ENCODE data around the gene CORO7.

Gene CORO7

GRCh38 chr16:4386951-4387565 is 29.3 kb downstream of the CORO7 start:
- no peak for TF ChIP-seq ZNF274 (IDR thresholded peaks at IDR 0.05; ENCODE audit: low read depth, low read length)
- H3K4me3 ChIP-seq (ENCODE audit: low read length) = no peak overlapping the region

DNA sequence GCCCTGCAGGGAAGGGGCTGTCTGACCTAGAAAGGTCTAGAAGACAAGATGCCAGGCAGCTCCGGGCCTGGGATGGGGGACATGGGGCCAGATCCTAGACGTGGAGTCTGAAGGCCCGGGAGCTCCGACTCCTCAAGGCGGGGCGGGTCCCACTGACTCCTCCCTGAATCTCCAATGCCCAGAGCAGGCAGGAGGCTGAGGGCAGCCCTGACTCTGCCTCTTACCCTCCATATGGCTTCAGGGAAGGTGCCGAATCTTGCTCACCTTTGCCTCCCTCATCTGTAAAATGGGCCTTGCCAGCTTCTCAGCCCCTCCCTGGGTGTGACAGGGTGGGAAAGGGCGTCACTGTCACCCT is 30.0 kb downstream of the CORO7 start:
- TF ChIP-seq ZNF274 (IDR thresholded peaks at IDR 0.05; ENCODE audit: low read depth, low read length) = no peak
- no peak overlapping the region for H3K4me3 ChIP-seq (ENCODE audit: low read length)

GRCh38 chr16:4385789-4386450 is 30.5 kb downstream of the CORO7 start:
- H3K4me3 ChIP-seq (ENCODE audit: low read length) = no peak overlapping the region
- TF ChIP-seq ZNF274 (IDR thresholded peaks at IDR 0.05; ENCODE audit: low read depth, low read length) = no peak

DNA sequence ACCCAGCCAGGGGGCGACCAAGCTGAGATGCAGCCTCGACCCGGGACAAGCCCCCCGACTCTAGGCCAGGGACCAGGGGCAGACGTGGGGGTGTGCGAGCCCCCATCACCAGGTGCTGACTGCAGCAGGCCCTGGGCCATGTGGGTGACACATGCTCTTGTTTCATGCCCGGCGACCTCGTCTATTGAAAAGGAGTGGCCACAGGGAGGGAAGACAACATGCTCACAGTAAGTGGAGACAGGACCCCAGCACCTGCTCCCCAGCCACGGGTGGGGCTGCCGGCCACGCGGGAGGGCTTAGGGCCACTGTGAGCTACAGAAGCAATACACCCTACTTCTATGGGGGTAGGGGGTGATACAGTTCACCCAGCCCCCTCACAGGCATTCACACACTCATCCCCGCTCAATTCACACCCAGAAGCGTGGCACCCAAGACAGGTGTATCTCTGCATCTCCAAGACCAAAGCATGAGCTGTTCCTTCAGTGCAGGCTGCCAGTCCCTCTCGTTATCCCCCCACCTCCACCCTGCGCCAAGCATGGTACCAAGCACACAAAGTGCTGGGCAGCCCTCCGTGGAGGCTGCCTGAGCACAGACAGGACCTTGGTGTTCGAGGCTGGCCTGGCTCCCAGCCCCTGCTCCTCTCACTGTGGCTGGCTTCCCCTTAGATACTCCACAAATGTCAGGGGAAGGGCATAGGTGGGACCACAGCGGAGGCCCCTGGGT is 31.2 kb downstream of the CORO7 start:
- TF ChIP-seq ZNF274 (IDR thresholded peaks at IDR 0.05; ENCODE audit: low read depth, low read length) = no peak
- no peak overlapping the region for H3K4me3 ChIP-seq (ENCODE audit: low read length)

- no peak overlapping the region for H3K4me3 ChIP-seq (ENCODE audit: low read length)
- no peak for TF ChIP-seq ZNF274 (IDR thresholded peaks at IDR 0.05; ENCODE audit: low read depth, low read length)
Observed at GRCh38 chr16:4384509-4384942, 31.9 kb downstream of the CORO7 start.

DNA sequence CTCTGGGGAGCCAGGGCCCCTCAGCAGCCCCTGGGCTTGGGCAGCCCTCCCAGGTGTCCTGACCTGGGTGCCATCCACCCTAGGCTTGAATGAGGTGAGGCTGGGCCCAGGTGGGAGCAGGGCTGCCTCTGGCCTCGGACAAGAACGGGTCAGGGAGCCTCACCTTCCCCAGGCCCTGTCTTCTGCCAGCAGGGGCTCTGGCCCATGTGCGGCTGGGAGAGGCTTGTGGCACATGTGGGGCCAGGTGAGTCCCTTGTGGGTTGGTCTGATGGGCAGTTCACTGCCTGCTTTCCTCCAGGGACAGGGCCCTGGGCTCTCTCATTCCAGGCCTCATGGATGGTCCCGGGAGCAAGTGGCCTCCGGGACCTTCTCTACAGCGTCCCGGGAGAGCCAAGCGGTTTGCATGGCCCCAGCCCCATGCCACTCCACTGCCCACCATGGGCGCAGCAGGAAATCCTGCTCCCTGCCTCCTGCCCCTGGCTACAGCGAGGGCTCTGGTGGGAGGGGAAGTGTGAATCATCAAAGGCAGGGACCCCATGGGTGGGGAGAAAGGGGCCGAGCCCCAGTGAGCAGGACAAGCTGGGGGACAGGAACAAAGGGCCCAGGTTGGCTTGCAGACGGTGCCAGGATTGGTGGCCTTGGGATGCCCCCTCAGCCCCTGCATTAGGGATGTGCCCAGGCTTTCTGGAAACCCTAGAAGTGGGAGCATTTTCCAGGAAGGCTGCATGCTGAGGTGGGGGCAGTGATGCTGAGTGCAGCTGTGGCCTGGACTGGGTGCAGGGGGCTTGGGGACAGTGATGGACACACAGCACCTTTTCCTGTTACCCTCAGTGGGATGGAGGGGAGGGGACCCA is 32.6 kb downstream of the CORO7 start:
- H3K4me3 ChIP-seq (ENCODE audit: low read length) = no peak overlapping the region
- TF ChIP-seq ZNF274 (IDR thresholded peaks at IDR 0.05; ENCODE audit: low read depth, low read length) = no peak

DNA sequence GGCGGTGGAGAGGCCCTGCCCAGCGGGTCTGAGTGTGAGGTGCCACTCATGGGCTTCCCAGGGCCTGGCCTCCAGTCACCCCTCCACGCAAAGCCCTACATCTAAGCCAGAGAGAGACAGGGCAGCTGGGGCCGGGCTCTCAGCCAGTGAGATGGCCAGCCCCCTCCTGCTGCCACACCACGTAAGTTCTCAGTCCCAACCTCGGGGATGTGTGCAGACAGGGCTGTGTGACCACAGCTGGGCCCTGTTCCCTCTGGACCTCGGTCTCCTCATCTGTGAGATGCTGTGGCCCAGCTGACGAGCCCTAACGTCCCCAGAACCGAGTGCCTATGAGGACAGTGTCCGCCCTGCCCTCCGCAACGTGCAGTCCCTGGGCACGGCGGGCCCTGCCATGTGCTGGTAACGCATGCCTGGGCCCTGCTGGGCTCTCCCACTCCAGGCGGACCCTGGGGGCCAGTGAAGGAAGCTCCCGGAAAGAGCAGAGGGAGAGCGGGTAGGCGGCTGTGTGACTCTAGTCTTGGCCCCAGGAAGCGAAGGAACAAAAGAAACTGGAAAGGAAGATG is 33.5 kb downstream of the CORO7 start:
- H3K4me3 ChIP-seq (ENCODE audit: low read length) = no peak overlapping the region
- TF ChIP-seq ZNF274 (IDR thresholded peaks at IDR 0.05; ENCODE audit: low read depth, low read length) = no peak

- TF ChIP-seq ZNF274 (IDR thresholded peaks at IDR 0.05; ENCODE audit: low read depth, low read length) = no peak
Observed at GRCh38 chr16:4381935-4382794, 34.2 kb downstream of the CORO7 start.

DNA sequence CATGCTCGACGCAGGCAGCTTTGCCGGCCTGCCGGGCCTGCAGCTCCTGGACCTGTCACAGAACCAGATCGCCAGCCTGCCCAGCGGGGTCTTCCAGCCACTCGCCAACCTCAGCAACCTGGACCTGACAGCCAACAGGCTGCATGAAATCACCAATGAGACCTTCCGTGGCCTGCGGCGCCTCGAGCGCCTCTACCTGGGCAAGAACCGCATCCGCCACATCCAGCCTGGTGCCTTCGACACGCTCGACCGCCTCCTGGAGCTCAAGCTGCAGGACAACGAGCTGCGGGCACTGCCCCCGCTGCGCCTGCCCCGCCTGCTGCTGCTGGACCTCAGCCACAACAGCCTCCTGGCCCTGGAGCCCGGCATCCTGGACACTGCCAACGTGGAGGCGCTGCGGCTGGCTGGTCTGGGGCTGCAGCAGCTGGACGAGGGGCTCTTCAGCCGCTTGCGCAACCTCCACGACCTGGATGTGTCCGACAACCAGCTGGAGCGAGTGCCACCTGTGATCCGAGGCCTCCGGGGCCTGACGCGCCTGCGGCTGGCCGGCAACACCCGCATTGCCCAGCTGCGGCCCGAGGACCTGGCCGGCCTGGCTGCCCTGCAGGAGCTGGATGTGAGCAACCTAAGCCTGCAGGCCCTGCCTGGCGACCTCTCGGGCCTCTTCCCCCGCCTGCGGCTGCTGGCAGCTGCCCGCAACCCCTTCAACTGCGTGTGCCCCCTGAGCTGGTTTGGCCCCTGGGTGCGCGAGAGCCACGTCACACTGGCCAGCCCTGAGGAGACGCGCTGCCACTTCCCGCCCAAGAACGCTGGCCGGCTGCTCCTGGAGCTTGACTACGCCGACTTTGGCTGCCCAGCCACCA is 35.1 kb downstream of the CORO7 start:
- TF ChIP-seq ZNF274 (IDR thresholded peaks at IDR 0.05; ENCODE audit: low read depth, low read length) = no peak
- H3K4me3 ChIP-seq (ENCODE audit: low read length) = no peak overlapping the region

More at GRCh38 chr16:4381935-4382794, 34.2 kb downstream of the CORO7 start:
- H3K4me3 ChIP-seq (ENCODE audit: low read length) = no peak overlapping the region

DNA sequence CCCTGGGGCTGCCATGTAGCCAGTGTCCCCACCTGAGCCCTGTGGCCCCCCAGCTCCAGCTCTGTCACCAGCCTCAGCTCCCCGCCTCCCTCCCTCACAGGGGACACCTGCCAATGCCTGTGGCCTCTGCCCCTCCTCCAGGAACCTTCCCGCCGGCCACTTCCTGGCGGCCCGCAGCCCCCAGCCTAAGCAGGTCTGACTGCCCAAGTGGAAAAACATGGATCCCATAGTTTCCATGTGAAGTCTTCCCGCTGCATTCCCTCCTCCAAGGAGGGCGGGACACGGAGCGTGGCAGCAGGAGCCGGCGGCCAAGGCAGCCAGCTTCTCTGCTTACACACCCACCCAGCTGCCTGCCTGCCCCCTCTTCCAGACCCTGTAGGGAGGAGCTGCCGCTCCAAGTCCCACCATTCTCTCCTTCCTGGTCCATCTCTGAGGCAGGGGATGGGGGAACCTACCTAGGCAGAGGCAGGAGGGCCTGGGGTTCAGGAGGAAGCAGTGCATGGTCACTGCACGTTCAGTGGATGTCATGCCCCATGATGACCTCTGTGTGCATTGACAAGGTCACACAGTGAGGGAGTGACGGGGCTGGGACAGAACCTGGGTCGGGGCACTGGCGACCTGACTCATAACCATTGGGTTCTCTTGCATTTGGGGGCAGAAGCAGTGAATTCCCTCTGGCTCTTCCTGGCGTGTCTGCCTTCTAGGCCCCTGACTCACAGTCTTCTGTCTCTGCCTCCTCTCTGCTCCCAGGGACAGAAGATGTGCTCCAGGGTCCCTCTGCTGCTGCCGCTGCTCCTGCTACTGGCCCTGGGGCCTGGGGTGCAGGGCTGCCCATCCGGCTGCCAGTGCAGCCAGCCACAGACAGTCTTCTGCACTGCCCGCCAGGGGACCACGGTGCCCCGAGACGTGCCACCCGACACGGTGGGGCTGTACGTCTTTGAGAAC is 36.0 kb downstream of the CORO7 start:
- no peak overlapping the region for H3K4me3 ChIP-seq (ENCODE audit: low read length)

DNA sequence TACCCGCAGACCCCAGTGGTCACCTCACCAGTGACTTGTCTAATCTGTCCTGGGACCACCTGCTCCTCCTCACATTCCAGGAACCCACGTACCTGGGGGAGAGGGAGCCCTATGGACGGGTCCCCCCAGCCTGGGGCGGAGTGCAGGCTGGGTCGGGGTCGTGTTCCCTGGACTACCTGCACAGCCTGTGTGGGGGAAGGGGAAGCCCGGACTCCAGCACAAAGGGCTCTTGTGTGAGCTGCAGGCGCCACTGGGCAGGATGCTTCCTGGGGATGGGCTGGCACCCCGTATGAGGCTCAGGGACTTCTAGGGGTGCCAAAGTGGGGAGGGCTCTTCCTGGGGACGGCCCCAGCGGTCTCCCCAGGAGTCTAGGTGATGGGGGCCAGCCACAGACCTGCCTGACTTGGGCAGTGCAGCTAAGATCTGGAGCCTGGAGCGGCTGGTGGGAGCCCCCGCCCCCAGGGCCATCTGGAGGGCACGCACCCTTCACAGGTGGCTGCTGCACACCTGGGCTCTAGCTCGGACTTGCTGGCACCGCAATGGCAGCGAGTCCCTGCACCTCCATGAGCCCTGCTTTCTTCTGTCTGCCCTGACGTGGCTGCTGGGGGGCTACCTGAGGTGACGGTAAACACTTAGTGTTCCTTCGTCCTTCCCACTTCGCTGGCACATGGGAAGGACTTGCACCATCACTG is 37.3 kb downstream of the CORO7 start:
- H3K4me3 ChIP-seq (ENCODE audit: low read length) = no peak overlapping the region
- no peak for TF ChIP-seq ZNF274 (IDR thresholded peaks at IDR 0.05; ENCODE audit: low read depth, low read length)

More for the DNA sequence above, 36.0 kb downstream of the CORO7 start:
- TF ChIP-seq ZNF274 (IDR thresholded peaks at IDR 0.05; ENCODE audit: low read depth, low read length) = no peak
